GM12878 (cell line): Measurements from ENCODE around the gene TCF7L1. TPM values are rescaled to one million over a fixed set of nuclear protein-coding genes. Genes with fewer than 3 reads are reported as not detected.
"Not testable (repeated sequence)": the region's sequence is repeated elsewhere in the genome, so short reads cannot be mapped to it uniquely, and the experiment has no call there.

Experiments used
- ATAC-seq: fragments of 200-7000 bp; cut with Tn5 transposase; 3 replicates; pipeline ENCODE4 v1.9.1; 2020; ENCODE audit warnings: mild to moderate bottlenecking, moderate library complexity
- BruUV-seq: library from RNA; stranded (reverse); fragments of 400-500 nt; replicated peaks from 2 replicates; lab custom pipeline; 2021; lab: Mats Ljungman, UMichigan
- CTCF ChIA-PET: fragments of 300-600 bp; sonication (Branson Sonifier 250); formaldehyde crosslinking; extraction: SDS; loops from one replicate; lab custom pipeline; 2021; ENCODE audit warnings: inconsistent platforms; lab: Yijun Ruan, JAX
- POLR2A ChIA-PET: fragments of 350-600 bp; formaldehyde crosslinking; extraction: SDS; loops from one replicate; lab custom pipeline; 2021; ENCODE audit warnings: inconsistent platforms; lab: Charles Lee
- RAD21 ChIA-PET: fragments of 300-600 bp; sonication (Branson Sonifier 250); formaldehyde crosslinking; loops from one replicate; lab custom pipeline; 2023; ENCODE audit warnings: antibody characterized with exemption; ENCODE audit not compliant: unreplicated experiment; lab: Charles Lee
- SMC1A ChIA-PET: fragments of 300-600 bp; sonication (Branson Sonifier 250); formaldehyde crosslinking; loops from one replicate; lab custom pipeline; 2023; ENCODE audit not compliant: unreplicated experiment, uncharacterized antibody; lab: Charles Lee
- DNase-seq: peaks from one replicate; pipeline ENCODE4 v3.0.0-alpha.2; 2011; ENCODE audit warnings: low read depth, low spot score
- FAIRE-seq: peaks from 3 replicates; lab custom pipeline; 2011; peaks lifted over from hg19 to GRCh38; lab: Jason Lieb, UNC
- H2AFZ ChIP-seq: 2 replicates; pipeline ENCODE4 v1.6.0; 2011; ENCODE audit warnings: low read depth, low read length, control low read depth; ENCODE audit not compliant: control insufficient read depth
- H3K27ac ChIP-seq: 2 replicates; pipeline ENCODE4 v1.5.1; 2011; ENCODE audit warnings: control low read depth; ENCODE audit not compliant: control insufficient read depth, insufficient read depth
- H3K27me3 ChIP-seq, 2 experiments: replicated peaks in 1 of 2; 2 replicates each; pipeline versions ENCODE4 v1.6.0 to v1.6.1; 2011; ENCODE audit warnings: low read length in 1 of 2; ENCODE audit not compliant: control insufficient read depth in 2 of 2, insufficient read depth in 2 of 2
- H3K36me3 ChIP-seq, 2 experiments: 2 replicates each; pipeline ENCODE4 v1.5.1; 2011; ENCODE audit warnings: low read length in 1 of 2; ENCODE audit not compliant: control insufficient read depth in 2 of 2, insufficient read depth in 2 of 2
- H3K4me1 ChIP-seq: 2 replicates; pipeline ENCODE4 v1.6.1; 2011; ENCODE audit warnings: mild to moderate bottlenecking, low read length, moderate library complexity, mixed read lengths; ENCODE audit not compliant: control insufficient read depth, insufficient read depth
- H3K4me2 ChIP-seq: 2 replicates; pipeline ENCODE4 v1.6.0; 2011; ENCODE audit warnings: control low read depth; ENCODE audit not compliant: control insufficient read depth, insufficient read depth
- H3K4me3 ChIP-seq: fragments of 200-600 bp; sonication (generic); 2 replicates; pipeline ENCODE4 v1.5.1; 2016
- H3K79me2 ChIP-seq: 2 replicates; pipeline ENCODE4 v1.6.0; 2011; ENCODE audit warnings: low read length; ENCODE audit not compliant: control insufficient read depth, insufficient read depth
- H3K9ac ChIP-seq: 2 replicates; pipeline ENCODE4 v1.8.0; 2011; ENCODE audit warnings: low read length, control low read depth, mixed read lengths; ENCODE audit not compliant: control insufficient read depth, insufficient read depth
- H3K9me3 ChIP-seq: replicated peaks from 3 replicates; pipeline ENCODE4 v1.5.1; 2011; ENCODE audit warnings: mild to moderate bottlenecking, low read length; ENCODE audit not compliant: control insufficient read depth, insufficient read depth
- H4K20me1 ChIP-seq: 2 replicates; pipeline ENCODE4 v1.6.0; 2011; ENCODE audit not compliant: control insufficient read depth, insufficient read depth
- CREM ChIP-seq: IDR thresholded peaks from 2 replicates; pipeline ENCODE4 v1.6.1; 2014; ENCODE audit warnings: antibody characterized with exemption, low read depth
- ESRRA ChIP-seq: IDR thresholded peaks from 2 replicates; pipeline ENCODE4 v1.6.1; 2012; ENCODE audit warnings: mild to moderate bottlenecking, low read length, improper control_type of control experiment
- FOXM1 ChIP-seq: IDR thresholded peaks from 2 replicates; pipeline ENCODE4 v1.6.1; 2012; ENCODE audit warnings: low read depth, mild to moderate bottlenecking, inconsistent platforms, low read length, moderate library complexity
- POLR2AphosphoS5 ChIP-seq: IDR thresholded peaks from 2 replicates; pipeline ENCODE4 v1.6.1; 2011; ENCODE audit warnings: mild to moderate bottlenecking, low read length, inconsistent platforms
- STAT1 ChIP-seq: fragments of 450-650 bp; conservative IDR thresholded peaks from 2 replicates; pipeline ENCODE4 v1.6.1; 2014; ENCODE audit warnings: antibody characterized with exemption, mild to moderate bottlenecking
- TBL1XR1 ChIP-seq: IDR thresholded peaks from 2 replicates; pipeline ENCODE4 v1.6.1; 2012; ENCODE audit warnings: low read depth, low read length, improper control_type of control experiment
- TCF12 ChIP-seq: IDR thresholded peaks from 2 replicates; pipeline ENCODE4 v1.6.1; 2011; ENCODE audit warnings: low read depth, mild to moderate bottlenecking, low read length
- WGBS: methylation state at CpG from one replicate; pipeline ENCODE4 v1.1.6; 2016; ENCODE audit warnings: low lambda C conversion rate; ENCODE audit not compliant: insufficient replicate concordance, insufficient coverage; ENCODE audit errors: missing lambda C conversion rate; 5-methylcytosine and 5-hydroxymethylcytosine counted together
- in situ Hi-C: fragments of 300-500 bp; cut with MboI; formaldehyde crosslinking; loops from 9 replicates; pipeline ENCODE4 v1.14.3; 2018; ENCODE audit warnings: mixed read lengths
- intact Hi-C: fragments of 100-400 bp; cut with micrococcal nuclease; formaldehyde crosslinking; loops from one replicate; pipeline ENCODE4 v1.14.2; 2022; ENCODE audit not compliant: unreplicated experiment
- polyA plus RNA-seq, 11 experiments: library from polyadenylated mRNA; depleted of rRNA in 4 of 11; unstranded in 6 of 11; stranded (reverse) in 5 of 11; fragments of >200 nt; fragmentation: Nextera tagmentation in 4 of 11; fragmentation: Illumina TruSeq in 1 of 11; extraction: Ambion mirVana in 4 of 11; extraction: Trizol in 1 of 11; gene quantifications; 1 replicate in 1 of 11; 2 replicates in 10 of 11; pipeline versions ENCODE4 v1.2.1 to v1.2.3, GENCODE V29; 2011 to 2016; ENCODE audit warnings: inconsistent platforms in 2 of 11, missing spikeins in 2 of 11, low read depth in 1 of 11
- total RNA-seq, 4 experiments: library from RNA; depleted of rRNA in 3 of 4; stranded (reverse); fragments of >200 nt in 3 of 4; fragmentation: Illumina TruSeq in 1 of 4; extraction: Trizol in 1 of 4; gene quantifications; 2 replicates each; pipeline versions ENCODE4 v1.2.1 to v1.2.3, GENCODE V29; 2013 to 2021

Gene TCF7L1
- total and polyA plus RNA-seq, 10 of the 15 experiments (the other 5 are each of a cell fraction or from before 2014, with no cell fraction given) = 0.03 to 0.11 (median 0.10) TPM; not detected in 7

DNA sequence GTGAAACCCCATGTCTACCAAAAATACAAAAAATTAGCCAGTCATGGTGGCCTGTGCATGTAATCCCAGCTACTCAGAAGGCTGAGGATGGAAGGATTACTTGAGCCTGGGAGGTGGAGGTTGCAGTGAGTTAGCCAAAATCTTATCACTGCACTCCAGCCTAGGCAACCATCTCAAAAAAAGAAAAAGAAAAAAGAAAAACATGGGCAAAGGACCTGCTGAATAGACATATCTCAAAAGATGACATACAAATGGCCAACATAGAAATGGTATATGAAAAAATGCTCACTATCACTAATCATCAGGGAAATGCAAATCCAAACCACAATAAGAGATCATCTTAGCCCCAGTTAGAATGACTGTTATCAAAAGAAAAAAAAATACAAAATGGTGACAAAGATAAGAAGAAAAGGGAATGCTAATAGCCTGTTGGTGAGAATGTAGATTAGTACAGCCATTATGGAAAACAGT lies 196.0 kb downstream of the TCF7L1 start:
- H3K4me1 ChIP-seq = peaks cover 20% of the 10 kb centered on the region
- peaks cover 41% of the 10 kb centered on the region for H3K79me2 ChIP-seq
- ChIA-PET SMC1A (no interaction called here), RAD21 (no interaction called here), CTCF (no interaction called here), POLR2A (interaction anchor here (3.5 kb wide), 1 partner anchor 26 kb away, joined by 20 read pairs; the partner anchor contains the start of genes ELMOD3 and RETSAT)
- H4K20me1 ChIP-seq = peaks cover 4% of the 10 kb centered on the region; the same call in 1 of the 2 replicates
- peak overlapping the region; percentile 95; the same call in 1 of the 2 replicates for H3K4me2 ChIP-seq
- H3K9me3 ChIP-seq = no peaks in the 10 kb centered on the region
- DNase-seq (no peak), ATAC-seq (no peak), FAIRE-seq (no peak)
- no peaks in the 10 kb centered on the region for H3K27me3 ChIP-seq
- no peak overlapping the region for H3K9ac ChIP-seq
- TF ChIP-seq POLR2AphosphoS5 (no peak), TCF12 (no peak), FOXM1 (no peak), CREM (no peak), ESRRA (no peak), TBL1XR1 (no peak), STAT1 (no peak)
- in situ Hi-C loops (no loop called here), intact Hi-C loops (loop anchor here (5.0 kb wide), 1 partner anchor 223 kb away; no protein-coding TSS in a partner anchor)
- H3K4me3 ChIP-seq = no peak overlapping the region
- no peak overlapping the region for H3K27ac ChIP-seq
- peaks cover 3 to 8% of the 10 kb centered on the region in 2 experiments for H3K36me3 ChIP-seq
- no TSS peak for BruUV-seq
- H2AFZ ChIP-seq = no peak overlapping the region

DNA sequence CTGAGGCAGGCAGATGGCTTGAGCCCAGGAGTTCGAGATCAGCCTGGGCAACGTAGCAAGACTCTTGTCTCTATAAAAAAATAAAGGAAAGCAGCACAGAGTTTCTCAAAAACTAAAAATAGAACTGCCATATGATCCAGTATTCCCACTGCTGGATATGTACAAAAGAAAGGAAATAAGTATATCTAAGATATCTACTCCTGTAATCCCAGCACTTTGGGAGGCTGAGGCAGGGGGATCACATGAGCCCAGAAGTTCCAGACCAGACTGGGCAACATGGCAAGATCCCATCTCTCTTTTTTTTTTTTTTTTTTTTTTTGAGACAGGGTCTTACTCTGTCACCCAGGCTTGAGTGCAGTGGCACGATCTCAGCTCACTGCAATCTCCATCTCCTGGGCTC lies 196.5 kb downstream of the TCF7L1 start:
- RAD21 ChIA-PET, H3K9ac ChIP-seq, DNase-seq, FAIRE-seq, H4K20me1 ChIP-seq, in situ Hi-C loops, CTCF ChIA-PET, H3K27me3 ChIP-seq, SMC1A ChIA-PET, H3K4me2 ChIP-seq, H2AFZ ChIP-seq, H3K9me3 ChIP-seq, H3K36me3 ChIP-seq, H3K4me3 ChIP-seq, H3K27ac ChIP-seq, ATAC-seq, BruUV-seq: not testable (repeated sequence)
- Histone ChIP-seq H3K79me2 (peaks cover 37% of the 10 kb centered on the region), H3K4me1 (peaks cover 18% of the 10 kb centered on the region)
- intact Hi-C loops = loop anchor here (5.0 kb wide), 1 partner anchor 223 kb away; no protein-coding TSS in a partner anchor
- POLR2A ChIA-PET = interaction anchor here (0.7 kb wide), 1 partner anchor 16 kb away, joined by 7 read pairs; no protein-coding TSS in a partner anchor
- WGBS = 94% methylated on average over 2 of the region's 3 CpGs
